ENCODE data around the gene CHMP1A.

The CHMP1A gene

GRCh38 chr16:89646270-89646669, 11.2 kb downstream of the CHMP1A start:
- no peak for TF ChIP-seq GATA3 (IDR thresholded peaks at IDR 0.05; ENCODE audit: low read depth, low read length)
- no peak for TF ChIP-seq GATA2 (IDR thresholded peaks at IDR 0.05; ENCODE audit: low read depth, low read length)

GRCh38 chr16:89645122-89645521, 12.4 kb downstream of the CHMP1A start:
- TF ChIP-seq GATA3 (IDR thresholded peaks at IDR 0.05; ENCODE audit: low read depth, low read length) (no peak), GATA2 (IDR thresholded peaks at IDR 0.05; ENCODE audit: low read depth, low read length) (no peak)

GRCh38 chr16:89643769-89644300, 13.7 kb downstream of the CHMP1A start:
- no peak for TF ChIP-seq GATA2 (IDR thresholded peaks at IDR 0.05; ENCODE audit: low read depth, low read length)
- TF ChIP-seq GATA3 (IDR thresholded peaks at IDR 0.05; ENCODE audit: low read depth, low read length) = no peak

GRCh38 chr16:89642574-89642973, 14.9 kb downstream of the CHMP1A start:
- TF ChIP-seq GATA2 (IDR thresholded peaks at IDR 0.05; ENCODE audit: low read depth, low read length) (no peak), GATA3 (IDR thresholded peaks at IDR 0.05; ENCODE audit: low read depth, low read length) (no peak)

- TF ChIP-seq GATA3 (IDR thresholded peaks at IDR 0.05; ENCODE audit: low read depth, low read length) (no peak), GATA2 (IDR thresholded peaks at IDR 0.05; ENCODE audit: low read depth, low read length) (no peak)
Observed at GRCh38 chr16:89641458-89642119, 15.9 kb downstream of the CHMP1A start.

GRCh38 chr16:89639385-89639784, 18.1 kb downstream of the CHMP1A start:
- TF ChIP-seq GATA3 (IDR thresholded peaks at IDR 0.05; ENCODE audit: low read depth, low read length) (no peak), GATA2 (IDR thresholded peaks at IDR 0.05; ENCODE audit: low read depth, low read length) (no peak)

GRCh38 chr16:89638455-89638854, 19.1 kb downstream of the CHMP1A start:
- no peak for TF ChIP-seq GATA3 (IDR thresholded peaks at IDR 0.05; ENCODE audit: low read depth, low read length)
- no peak for TF ChIP-seq GATA2 (IDR thresholded peaks at IDR 0.05; ENCODE audit: low read depth, low read length)

- TF ChIP-seq GATA3 (IDR thresholded peaks at IDR 0.05; ENCODE audit: low read depth, low read length) (no peak), GATA2 (IDR thresholded peaks at IDR 0.05; ENCODE audit: low read depth, low read length) (no peak)
Observed at GRCh38 chr16:89637379-89637778, 20.1 kb downstream of the CHMP1A start.

- TF ChIP-seq GATA2 (IDR thresholded peaks at IDR 0.05; ENCODE audit: low read depth, low read length) = no peak
- TF ChIP-seq GATA3 (IDR thresholded peaks at IDR 0.05; ENCODE audit: low read depth, low read length) = no peak
Observed at GRCh38 chr16:89636663-89637062, 20.8 kb downstream of the CHMP1A start.

GRCh38 chr16:89633064-89633631, 24.4 kb downstream of the CHMP1A start:
- TF ChIP-seq GATA2 (IDR thresholded peaks at IDR 0.05; ENCODE audit: low read depth, low read length) (no peak), GATA3 (IDR thresholded peaks at IDR 0.05; ENCODE audit: low read depth, low read length) (no peak)

GRCh38 chr16:89629827-89630610, 27.5 kb downstream of the CHMP1A start:
- no peak for TF ChIP-seq GATA3 (IDR thresholded peaks at IDR 0.05; ENCODE audit: low read depth, low read length)
- no peak for TF ChIP-seq GATA2 (IDR thresholded peaks at IDR 0.05; ENCODE audit: low read depth, low read length)

GRCh38 chr16:89624777-89625761, 32.4 kb downstream of the CHMP1A start:
- TF ChIP-seq GATA3 (IDR thresholded peaks at IDR 0.05; ENCODE audit: low read depth, low read length) (no peak), GATA2 (IDR thresholded peaks at IDR 0.05; ENCODE audit: low read depth, low read length) (no peak)

- TF ChIP-seq GATA3 (IDR thresholded peaks at IDR 0.05; ENCODE audit: low read depth, low read length) (no peak), GATA2 (IDR thresholded peaks at IDR 0.05; ENCODE audit: low read depth, low read length) (no peak)
Observed at GRCh38 chr16:89623511-89624261, 33.8 kb downstream of the CHMP1A start.
